ENCODE results near the gene STK17B. TPM values are rescaled to one million over a fixed set of nuclear protein-coding genes. Genes with fewer than 3 reads are reported as not detected.
"Not testable (repeated sequence)": the region's sequence is repeated elsewhere in the genome, so short reads cannot be mapped to it uniquely, and the experiment has no call there.

Gene STK17B
- total and polyA plus RNA-seq, 3 experiments from 2014 or later = 54.6 to 130 (median 121) TPM

- H3K27me3 ChIP-seq (ENCODE audit: insufficient read depth, low read length, poor library complexity, severe bottlenecking) = no peaks in the 10 kb centered on the region
- peaks cover 0 to 2% of the 10 kb centered on the region in 2 donors for H3K27me3 Mint-ChIP-seq
- H3K27ac Mint-ChIP-seq = peak overlapping the region in 2 of 8 donors; percentile 11 to 58
- no peak overlapping the region for H3K27ac ChIP-seq (ENCODE audit: low read depth, low read length)
- no peaks in the 10 kb centered on the region for H3K36me3 Mint-ChIP-seq
- ChIA-PET POLR2A (interaction anchor here (0.9 to 1.5 kb wide), 2 partner anchors 10 to 19 kb away, joined by 3 to 6 read pairs; no protein-coding TSS in a partner anchor), CTCF (interaction anchor here (0.6 to 2.7 kb wide), 7 partner anchors 11 to 506 kb away, joined by 3 to 10 read pairs (median 4); no protein-coding TSS in a partner anchor)
- H3K4me3 Mint-ChIP-seq = no peak overlapping the region
- H3K4me1 ChIP-seq (ENCODE audit: insufficient read depth, low read length) = peaks cover 30% of the 10 kb centered on the region
- no peaks in the 10 kb centered on the region for H3K9me3 ChIP-seq (ENCODE audit: low read length)
- H3K9me3 Mint-ChIP-seq = no peaks in the 10 kb centered on the region
- H3K4me3 ChIP-seq (ENCODE audit: low read length) = no peak overlapping the region
- no peaks in the 10 kb centered on the region for H3K36me3 ChIP-seq (ENCODE audit: insufficient read depth, low read length)
- H3K4me1 Mint-ChIP-seq = peaks cover 27 to 69% (median 61%) of the 10 kb centered on the region in 3 donors
- no peak for DNase-seq
Observed at GRCh38 chr2:196195758-196196157, 24.4 kb upstream of the STK17B start.

DNA sequence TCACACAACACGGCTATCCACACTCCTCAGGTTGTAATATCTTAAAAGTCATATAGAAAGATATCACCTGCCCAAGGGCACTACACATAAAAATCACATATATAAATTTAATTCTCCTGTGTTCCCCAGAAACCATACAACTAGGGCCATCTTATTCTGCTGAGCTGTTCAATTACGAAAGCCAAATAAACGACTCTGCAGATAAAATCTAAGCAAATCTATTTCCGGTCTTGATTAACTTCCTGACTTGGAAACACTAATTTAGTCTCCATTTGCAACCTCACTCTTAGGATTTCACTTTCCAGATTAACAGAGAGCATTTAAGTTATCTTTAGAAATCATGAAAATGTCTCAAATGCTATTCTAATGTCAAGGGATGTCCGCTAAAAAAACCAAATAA, 23.9 kb upstream of the STK17B start:
- Mint-ChIP-seq H3K4me1 (peaks cover 25 to 68% (median 61%) of the 10 kb centered on the region in 3 donors), H3K4me3 (peak overlapping the region in 3 of 7 donors; percentile 22 to 63 (median 59)), H3K36me3 (no peaks in the 10 kb centered on the region), H3K27me3 (peaks cover 0 to 2% of the 10 kb centered on the region in 2 donors), H3K9me3 (no peaks in the 10 kb centered on the region), H3K27ac (peak overlapping the region in 4 of 8 donors; percentile 18 to 66 (median 55))
- H3K27ac ChIP-seq (ENCODE audit: low read depth, low read length) = no peak overlapping the region
- no peaks in the 10 kb centered on the region for H3K27me3 ChIP-seq (ENCODE audit: insufficient read depth, low read length, poor library complexity, severe bottlenecking)
- CTCF ChIA-PET = interaction anchor here (0.6 to 1.8 kb wide), 6 partner anchors 10 to 505 kb away, joined by 3 to 7 read pairs (median 4); no protein-coding TSS in a partner anchor
- H3K9me3 ChIP-seq (ENCODE audit: low read length) = no peaks in the 10 kb centered on the region
- H3K36me3 ChIP-seq (ENCODE audit: insufficient read depth, low read length) = no peaks in the 10 kb centered on the region
- DNase-seq = no peak
- no peak overlapping the region for H3K4me3 ChIP-seq (ENCODE audit: low read length)
- peaks cover 34% of the 10 kb centered on the region for H3K4me1 ChIP-seq (ENCODE audit: insufficient read depth, low read length)
- POLR2A ChIA-PET = interaction anchor here (0.6 to 1.5 kb wide), 4 partner anchors 19 to 1085 kb away, joined by 3 to 6 read pairs (median 4); no protein-coding TSS in a partner anchor

GRCh38 chr2:196191541-196191940, 20.2 kb upstream of the STK17B start:
- DNase-seq = no peak
- H3K27ac ChIP-seq (ENCODE audit: low read depth, low read length) = no peak overlapping the region
- H3K4me1 ChIP-seq (ENCODE audit: insufficient read depth, low read length) = peaks cover 59% of the 10 kb centered on the region
- ChIA-PET POLR2A (interaction anchor here (1.7 kb wide), 1 partner anchor 15 kb away, joined by 4 read pairs; no protein-coding TSS in a partner anchor), CTCF (interaction anchor here (1.0 to 1.2 kb wide), 2 partner anchors 10 to 20 kb away, joined by 3 to 5 read pairs; no protein-coding TSS in a partner anchor)
- no peaks in the 10 kb centered on the region for H3K9me3 Mint-ChIP-seq
- no peak overlapping the region for H3K27ac Mint-ChIP-seq
- H3K4me1 Mint-ChIP-seq = peaks cover 29 to 75% (median 61%) of the 10 kb centered on the region in 3 donors
- no peaks in the 10 kb centered on the region for H3K9me3 ChIP-seq (ENCODE audit: low read length)
- H3K36me3 Mint-ChIP-seq = no peaks in the 10 kb centered on the region
- no peak overlapping the region for H3K4me3 ChIP-seq (ENCODE audit: low read length)
- no peaks in the 10 kb centered on the region for H3K36me3 ChIP-seq (ENCODE audit: insufficient read depth, low read length)
- H3K27me3 Mint-ChIP-seq = peaks cover 0 to 2% of the 10 kb centered on the region in 2 donors
- H3K4me3 Mint-ChIP-seq = no peak overlapping the region
- H3K27me3 ChIP-seq (ENCODE audit: insufficient read depth, low read length, poor library complexity, severe bottlenecking) = no peaks in the 10 kb centered on the region

DNA sequence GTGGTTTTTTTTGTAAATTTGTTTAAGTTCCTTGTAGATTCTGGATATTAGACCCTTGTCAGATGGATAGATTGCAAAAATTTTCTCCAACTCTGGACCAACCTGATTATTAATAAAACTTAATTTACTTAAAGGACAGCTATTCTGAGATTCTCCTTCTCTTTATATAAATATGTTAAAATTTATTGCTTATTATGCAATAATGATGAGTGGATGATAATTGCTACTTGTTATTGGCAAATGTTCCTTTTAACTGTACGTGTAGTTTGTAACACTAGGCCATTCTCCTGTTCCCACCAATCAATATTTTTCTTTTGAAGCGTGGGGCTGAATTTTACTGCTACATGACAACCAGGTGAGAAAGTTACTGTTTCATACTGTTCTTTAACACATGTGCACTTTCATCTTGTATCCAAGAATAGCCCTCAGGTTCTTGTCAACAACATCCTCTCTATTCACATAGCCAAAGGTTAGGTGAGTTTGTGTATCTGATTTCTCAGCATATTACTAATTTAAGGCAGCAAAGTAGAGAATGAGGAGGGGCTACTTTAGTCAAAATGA, 16.6 kb upstream of the STK17B start:
- DNase-seq = no peak
- Mint-ChIP-seq H3K27me3 (no peaks in the 10 kb centered on the region), H3K36me3 (peaks cover 0 to 5% (median 2%) of the 10 kb centered on the region in 3 donors), H3K4me3 (no peak overlapping the region), H3K4me1 (peaks cover 46 to 88% (median 69%) of the 10 kb centered on the region in 3 donors), H3K27ac (peak overlapping the region in 3 of 8 donors; percentile 23 to 43 (median 27)), H3K9me3 (no peaks in the 10 kb centered on the region)
- H3K4me1 ChIP-seq (ENCODE audit: insufficient read depth, low read length) = peaks cover 75% of the 10 kb centered on the region
- no peak overlapping the region for H3K4me3 ChIP-seq (ENCODE audit: low read length)
- H3K9me3 ChIP-seq (ENCODE audit: low read length) = no peaks in the 10 kb centered on the region
- H3K36me3 ChIP-seq (ENCODE audit: insufficient read depth, low read length) = no peaks in the 10 kb centered on the region
- no peaks in the 10 kb centered on the region for H3K27me3 ChIP-seq (ENCODE audit: insufficient read depth, low read length, poor library complexity, severe bottlenecking)
- POLR2A ChIA-PET = no interaction called here
- CTCF ChIA-PET = interaction anchor here (0.8 to 2.0 kb wide), 2 partner anchors 12 to 149 kb away, joined by 3 to 5 read pairs; no protein-coding TSS in a partner anchor
- H3K27ac ChIP-seq (ENCODE audit: low read depth, low read length) = no peak overlapping the region

DNA sequence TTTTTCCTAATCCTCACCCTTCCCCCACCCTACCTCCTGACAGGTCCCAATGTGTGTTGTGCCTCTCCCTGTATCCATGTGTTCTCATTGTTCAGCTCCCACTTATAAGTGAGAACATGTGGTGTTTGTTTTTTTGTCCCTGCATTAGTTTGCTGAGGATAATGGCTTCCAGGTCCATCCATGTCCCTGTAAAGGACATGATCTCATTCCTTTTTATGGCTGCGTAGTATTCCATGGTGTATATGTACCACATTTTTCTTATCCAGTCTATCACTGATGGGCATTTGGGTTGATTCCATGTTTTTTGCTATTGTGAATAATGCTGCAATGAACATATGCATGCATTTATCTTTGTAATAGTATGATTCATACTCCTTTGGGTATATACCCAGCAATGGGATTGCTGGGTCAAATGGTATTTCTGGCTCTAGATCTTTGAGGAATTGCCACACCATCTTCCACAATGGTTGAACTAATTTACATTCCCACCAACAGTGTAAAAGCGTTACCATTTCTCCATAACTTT, 15.9 kb upstream of the STK17B start:
- H3K36me3 Mint-ChIP-seq; H3K4me3 Mint-ChIP-seq; H3K36me3 ChIP-seq (ENCODE audit: insufficient read depth, low read length); DNase-seq; H3K9me3 Mint-ChIP-seq; H3K9me3 ChIP-seq (ENCODE audit: low read length); H3K27ac ChIP-seq (ENCODE audit: low read depth, low read length); H3K4me3 ChIP-seq (ENCODE audit: low read length); H3K27me3 ChIP-seq (ENCODE audit: insufficient read depth, low read length, poor library complexity, severe bottlenecking); H3K27me3 Mint-ChIP-seq; POLR2A ChIA-PET: not testable (repeated sequence)
- peaks cover 82% of the 10 kb centered on the region for H3K4me1 ChIP-seq (ENCODE audit: insufficient read depth, low read length)
- Mint-ChIP-seq H3K4me1 (peaks cover 52 to 90% (median 76%) of the 10 kb centered on the region in 3 donors), H3K27ac (peak overlapping the region in 5 of 8 donors; percentile 38 to 78 (median 43))
- CTCF ChIA-PET = interaction anchor here (0.8 to 2.0 kb wide), 2 partner anchors 11 to 150 kb away, joined by 3 to 5 read pairs; no protein-coding TSS in a partner anchor

- Mint-ChIP-seq H3K36me3 (peaks cover 0 to 5% (median 2%) of the 10 kb centered on the region in 3 donors), H3K4me3 (no peak overlapping the region), H3K27ac (peak overlapping the region in 6 of 8 donors; percentile 47 to 99 (median 74)), H3K9me3 (no peaks in the 10 kb centered on the region), H3K27me3 (no peaks in the 10 kb centered on the region), H3K4me1 (peaks cover 60 to 91% (median 77%) of the 10 kb centered on the region in 3 donors)
- no peaks in the 10 kb centered on the region for H3K27me3 ChIP-seq (ENCODE audit: insufficient read depth, low read length, poor library complexity, severe bottlenecking)
- ChIA-PET CTCF (interaction anchor here (2.0 kb wide), 1 partner anchor 10 kb away, joined by 5 read pairs; no protein-coding TSS in a partner anchor), POLR2A (no interaction called here)
- H3K4me3 ChIP-seq (ENCODE audit: low read length) = no peak overlapping the region
- H3K9me3 ChIP-seq (ENCODE audit: low read length) = no peaks in the 10 kb centered on the region
- peaks cover 85% of the 10 kb centered on the region for H3K4me1 ChIP-seq (ENCODE audit: insufficient read depth, low read length)
- H3K36me3 ChIP-seq (ENCODE audit: insufficient read depth, low read length) = no peaks in the 10 kb centered on the region
- H3K27ac ChIP-seq (ENCODE audit: low read depth, low read length) = no peak overlapping the region
- DNase-seq = no peak
Observed at GRCh38 chr2:196186266-196186980, 15.0 kb upstream of the STK17B start.

DNA sequence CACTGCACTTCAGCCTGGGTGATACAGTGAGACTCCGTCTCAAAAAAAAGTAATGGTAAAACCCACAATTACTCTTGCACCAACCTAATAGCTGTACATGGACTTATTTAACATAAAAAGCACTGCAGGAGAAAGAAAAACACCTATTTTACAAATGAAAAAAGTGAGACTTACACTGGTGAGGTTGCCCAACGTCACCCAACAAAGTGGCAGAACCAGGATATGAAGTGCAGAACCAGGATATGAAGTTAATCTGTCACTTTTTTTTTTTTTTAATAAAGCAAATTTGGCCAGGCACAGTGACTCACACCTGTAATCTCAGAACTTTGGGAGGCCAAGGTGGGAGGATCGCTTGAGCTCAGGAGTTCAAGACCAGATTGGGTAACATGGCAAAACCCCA, 13.5 kb upstream of the STK17B start:
- peak overlapping the region; percentile 63 to 99 (median 97) for H3K27ac Mint-ChIP-seq
- peaks cover 70 to 95% (median 80%) of the 10 kb centered on the region in 3 donors for H3K4me1 Mint-ChIP-seq
- DNase-seq = peak in 1 of 5 donors; percentile 50
- Histone ChIP-seq H3K27ac (ENCODE audit: low read depth, low read length) (no peak overlapping the region), H3K27me3 (ENCODE audit: insufficient read depth, low read length, poor library complexity, severe bottlenecking) (no peaks in the 10 kb centered on the region), H3K4me3 (ENCODE audit: low read length) (no peak overlapping the region), H3K9me3 (ENCODE audit: low read length) (no peaks in the 10 kb centered on the region), H3K36me3 (ENCODE audit: insufficient read depth, low read length) (no peaks in the 10 kb centered on the region), H3K4me1 (ENCODE audit: insufficient read depth, low read length) (peaks cover 85% of the 10 kb centered on the region)
- no peaks in the 10 kb centered on the region for H3K9me3 Mint-ChIP-seq
- H3K27me3 Mint-ChIP-seq = no peaks in the 10 kb centered on the region
- CTCF ChIA-PET = interaction anchor here (0.7 to 2.1 kb wide), 3 partner anchors 10 to 94 kb away, joined by 3 to 6 read pairs (median 3); no protein-coding TSS in a partner anchor
- H3K36me3 Mint-ChIP-seq = peaks cover 0 to 5% (median 2%) of the 10 kb centered on the region in 3 donors
- peak overlapping the region in 3 of 7 donors; percentile 1 to 62 (median 58) for H3K4me3 Mint-ChIP-seq
- POLR2A ChIA-PET = interaction anchor here (0.6 to 0.8 kb wide), 3 partner anchors 7 to 55 kb away, joined by 3 read pairs; no protein-coding TSS in a partner anchor

All from CD8-positive, alpha-beta memory T cell (primary cell).